ENCODE measurements around the gene FBP1. TPM values are rescaled to one million over a fixed set of nuclear protein-coding genes. Genes with fewer than 3 reads are reported as not detected.

Gene FBP1
- total RNA-seq, 4 donors from 2014 or later = 21.3 to 55.7 (median 44.6) TPM

- Histone ChIP-seq H3K36me3 (no peaks in the 10 kb centered on the region), H3K27ac (no peak overlapping the region), H3K27me3 (no peaks in the 10 kb centered on the region), H3K4me3 (no peak overlapping the region), H3K9me3 (no peaks in the 10 kb centered on the region), H3K4me1 (peaks cover 0 to 3% (median 0%) of the 10 kb centered on the region in 4 donors)
- in situ Hi-C loops (cut with MboI; ENCODE audit: low pct_ligation_motif_present in 1 of 4, low pct_unique_long_range_greater_than_20kb in 1 of 4, low sequenced_read_pairs in 3 of 4) (no loop called here), intact Hi-C loops (cut with DNase I; ENCODE audit: low total_unique reads) (no loop called here)
- TF ChIP-seq CTCF (IDR thresholded peaks at IDR 0.05) (no peak), POLR2A (IDR thresholded peaks at IDR 0.05) (no peak), EP300 (IDR thresholded peaks at IDR 0.05; ENCODE audit: low read depth) (no peak), POLR2AphosphoS5 (IDR thresholded peaks at IDR 0.05) (no peak)
- 73 to 90% methylated on average over 2 to 4 of the region's 4 CpGs for WGBS, 2 donors (ENCODE audit: low coverage in 1 of 2)
- no peak for DNase-seq
Measured at GRCh38 chr9:94657021-94657725, 17.9 kb upstream of the FBP1 start.

GRCh38 chr9:94656200-94656599 lies 16.9 kb upstream of the FBP1 start:
- intact Hi-C loops (cut with DNase I; ENCODE audit: low total_unique reads) (no loop called here), in situ Hi-C loops (cut with MboI; ENCODE audit: low pct_ligation_motif_present in 1 of 4, low pct_unique_long_range_greater_than_20kb in 1 of 4, low sequenced_read_pairs in 3 of 4) (no loop called here)
- TF ChIP-seq EP300 (IDR thresholded peaks at IDR 0.05; ENCODE audit: low read depth) = no peak
- peak in 2 of 3 donors; percentile 24 to 50 for TF ChIP-seq POLR2AphosphoS5 (IDR thresholded peaks at IDR 0.05)
- TF ChIP-seq CTCF (IDR thresholded peaks at IDR 0.05) = no peak
- TF ChIP-seq POLR2A (IDR thresholded peaks at IDR 0.05) = peak; percentile 36
- WGBS, 2 donors (ENCODE audit: low coverage in 1 of 2) = 30 to 42% methylated on average over 4 to 6 of the region's 6 CpGs
- H3K36me3 ChIP-seq = no peaks in the 10 kb centered on the region
- peak overlapping the region in 1 of 4 donors; percentile 5 for H3K4me3 ChIP-seq
- peak overlapping the region in 3 of 4 donors; percentile 1 to 68 (median 23) for H3K27ac ChIP-seq
- H3K4me1 ChIP-seq = peaks cover 0 to 3% (median 0%) of the 10 kb centered on the region in 4 donors
- peak; percentile 63 for DNase-seq
- no peaks in the 10 kb centered on the region for H3K9me3 ChIP-seq
- H3K27me3 ChIP-seq = no peaks in the 10 kb centered on the region

- 63 to 66% methylated on average over 4 to 10 of the region's 10 CpGs for WGBS, 2 donors (ENCODE audit: low coverage in 1 of 2)
- Histone ChIP-seq H3K4me1 (peaks cover 0 to 3% (median 0%) of the 10 kb centered on the region in 4 donors), H3K36me3 (no peaks in the 10 kb centered on the region), H3K9me3 (no peaks in the 10 kb centered on the region), H3K4me3 (peak overlapping the region in 1 of 4 donors; percentile 5), H3K27me3 (no peaks in the 10 kb centered on the region), H3K27ac (peak overlapping the region in 3 of 4 donors; percentile 1 to 68 (median 23))
- in situ Hi-C loops (cut with MboI; ENCODE audit: low pct_ligation_motif_present in 1 of 4, low pct_unique_long_range_greater_than_20kb in 1 of 4, low sequenced_read_pairs in 3 of 4) (no loop called here), intact Hi-C loops (cut with DNase I; ENCODE audit: low total_unique reads) (no loop called here)
- no peak for TF ChIP-seq POLR2AphosphoS5 (IDR thresholded peaks at IDR 0.05)
- no peak for TF ChIP-seq EP300 (IDR thresholded peaks at IDR 0.05; ENCODE audit: low read depth)
- TF ChIP-seq POLR2A (IDR thresholded peaks at IDR 0.05) = no peak
- no peak for TF ChIP-seq CTCF (IDR thresholded peaks at IDR 0.05)
- DNase-seq = no peak
Measured at GRCh38 chr9:94655739-94656138, 16.4 kb upstream of the FBP1 start.

GRCh38 chr9:94654165-94654894 lies 15.0 kb upstream of the FBP1 start:
- no peaks in the 10 kb centered on the region for H3K36me3 ChIP-seq
- H3K27me3 ChIP-seq = no peaks in the 10 kb centered on the region
- peaks cover 0 to 3% (median 1%) of the 10 kb centered on the region in 4 donors for H3K4me1 ChIP-seq
- no peak overlapping the region for H3K4me3 ChIP-seq
- in situ Hi-C loops (cut with MboI; ENCODE audit: low pct_ligation_motif_present in 1 of 4, low pct_unique_long_range_greater_than_20kb in 1 of 4, low sequenced_read_pairs in 3 of 4) (no loop called here), intact Hi-C loops (cut with DNase I; ENCODE audit: low total_unique reads) (no loop called here)
- WGBS, 2 donors (ENCODE audit: low coverage in 1 of 2) = 85% methylated on average over 10 of the region's 10 CpGs; no CpG with 5 or more reads in 1 of the 2 donors
- DNase-seq = no peak
- TF ChIP-seq EP300 (IDR thresholded peaks at IDR 0.05; ENCODE audit: low read depth) = no peak
- TF ChIP-seq CTCF (IDR thresholded peaks at IDR 0.05) = no peak
- TF ChIP-seq POLR2AphosphoS5 (IDR thresholded peaks at IDR 0.05) = no peak
- no peak for TF ChIP-seq POLR2A (IDR thresholded peaks at IDR 0.05)
- H3K27ac ChIP-seq = no peak overlapping the region
- no peaks in the 10 kb centered on the region for H3K9me3 ChIP-seq
